ENCODE results near the gene STK25.

Gene STK25

DNA sequence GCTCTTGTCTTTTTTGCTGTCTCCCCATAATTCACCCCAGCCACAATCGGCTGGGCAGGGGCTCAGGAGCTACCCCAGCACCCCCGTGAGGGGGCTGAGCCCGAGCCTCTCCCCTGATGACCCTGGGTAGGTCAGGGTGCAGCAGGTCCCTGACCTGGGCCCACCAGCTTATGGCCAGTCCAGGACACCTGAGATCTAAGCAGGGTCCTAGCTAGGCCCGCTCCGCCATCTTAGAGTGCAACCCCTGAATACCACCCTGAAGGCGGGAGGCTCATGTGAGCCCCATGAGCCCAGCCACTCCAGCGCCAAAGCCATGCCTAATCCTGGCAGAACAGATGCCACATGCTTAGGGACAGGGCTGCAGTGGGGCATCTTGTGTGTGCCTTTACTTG lies 16.2 kb downstream of the STK25 start:
- DNase-seq, result no peak

DNA sequence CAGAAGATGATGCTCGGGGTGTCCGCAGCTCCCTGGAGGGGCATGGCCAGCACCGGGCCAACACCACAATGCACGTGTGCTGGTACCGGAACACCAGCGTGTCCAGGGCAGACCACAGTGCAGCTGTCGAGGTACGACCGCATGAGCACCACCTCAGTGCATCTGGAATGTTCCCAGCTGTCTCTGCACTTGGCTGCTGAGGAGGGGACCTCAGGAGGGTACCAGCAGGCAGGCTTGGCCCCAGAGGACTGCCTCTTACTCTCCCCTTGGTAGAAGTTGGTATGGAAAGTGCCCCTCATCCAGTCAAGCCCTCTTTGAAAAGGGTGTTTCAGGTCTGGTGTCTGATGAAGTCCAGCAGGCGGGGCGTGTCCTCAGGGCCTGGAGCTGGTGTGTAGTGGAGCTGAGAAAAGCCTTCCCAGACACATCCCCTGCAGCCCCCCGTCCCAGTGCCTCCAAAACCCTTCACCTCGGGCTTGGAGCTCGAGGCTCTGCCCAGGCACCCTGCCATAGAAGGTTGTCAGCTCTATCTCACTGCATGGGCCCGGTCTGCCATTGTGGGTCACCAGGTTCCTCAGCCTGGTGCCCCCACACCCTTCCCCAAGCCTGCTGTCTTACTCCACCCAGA lies 16.7 kb downstream of the STK25 start:
- DNase-seq, result no peak

- DNase-seq, result no peak
These were observed 17.4 kb downstream of the STK25 start for GRCh38 chr2:241490825-241491506.

DNA sequence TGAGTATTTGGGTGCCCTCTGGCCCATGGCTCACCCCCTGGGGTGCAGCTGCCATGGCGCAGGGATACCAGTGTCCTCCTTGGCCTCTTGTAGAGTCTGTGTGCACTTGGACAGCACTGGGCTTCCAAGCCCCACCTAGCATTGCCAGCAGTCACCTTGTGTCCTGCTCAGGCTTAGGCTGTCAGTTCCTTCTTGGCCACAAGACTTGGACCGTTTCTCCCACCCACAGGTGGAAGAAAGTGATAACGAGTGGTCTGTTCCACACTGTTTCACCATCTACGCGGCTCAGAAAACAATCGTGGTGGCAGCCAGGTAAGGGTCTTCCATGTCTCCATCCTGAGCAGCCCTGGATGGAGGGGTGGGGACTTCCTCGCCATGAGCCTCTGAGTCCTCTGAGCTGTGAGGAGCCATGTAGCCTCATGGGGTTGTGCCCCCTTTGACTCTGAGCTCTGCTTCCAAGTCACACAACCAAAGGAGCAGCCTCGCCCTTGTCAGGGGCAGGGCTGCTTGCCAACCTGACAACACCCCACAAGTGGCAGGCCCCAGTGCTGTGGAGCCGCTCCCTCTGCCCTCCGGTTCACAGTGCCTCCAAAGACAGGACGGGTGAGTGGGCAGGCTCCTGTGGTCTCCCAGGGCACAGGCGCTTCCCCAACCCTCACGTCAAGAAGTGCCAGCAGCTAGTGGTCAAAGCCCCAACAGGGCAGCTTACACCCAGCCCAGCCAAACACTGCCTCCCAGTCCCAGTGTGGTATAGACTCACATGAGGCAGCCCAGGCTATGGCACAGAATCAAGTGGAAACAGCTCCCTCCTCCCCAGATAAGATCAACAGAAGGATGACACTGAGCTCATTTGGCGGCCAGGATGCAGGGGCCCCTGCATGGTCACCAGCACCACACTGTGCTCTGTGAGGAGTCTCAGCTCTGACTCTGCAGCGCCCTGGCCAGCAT lies 18.4 kb downstream of the STK25 start:
- DNase-seq, result no peak

- DNase-seq, result no peak
These were observed 19.3 kb downstream of the STK25 start for GRCh38 chr2:241489088-241489487.

DNA sequence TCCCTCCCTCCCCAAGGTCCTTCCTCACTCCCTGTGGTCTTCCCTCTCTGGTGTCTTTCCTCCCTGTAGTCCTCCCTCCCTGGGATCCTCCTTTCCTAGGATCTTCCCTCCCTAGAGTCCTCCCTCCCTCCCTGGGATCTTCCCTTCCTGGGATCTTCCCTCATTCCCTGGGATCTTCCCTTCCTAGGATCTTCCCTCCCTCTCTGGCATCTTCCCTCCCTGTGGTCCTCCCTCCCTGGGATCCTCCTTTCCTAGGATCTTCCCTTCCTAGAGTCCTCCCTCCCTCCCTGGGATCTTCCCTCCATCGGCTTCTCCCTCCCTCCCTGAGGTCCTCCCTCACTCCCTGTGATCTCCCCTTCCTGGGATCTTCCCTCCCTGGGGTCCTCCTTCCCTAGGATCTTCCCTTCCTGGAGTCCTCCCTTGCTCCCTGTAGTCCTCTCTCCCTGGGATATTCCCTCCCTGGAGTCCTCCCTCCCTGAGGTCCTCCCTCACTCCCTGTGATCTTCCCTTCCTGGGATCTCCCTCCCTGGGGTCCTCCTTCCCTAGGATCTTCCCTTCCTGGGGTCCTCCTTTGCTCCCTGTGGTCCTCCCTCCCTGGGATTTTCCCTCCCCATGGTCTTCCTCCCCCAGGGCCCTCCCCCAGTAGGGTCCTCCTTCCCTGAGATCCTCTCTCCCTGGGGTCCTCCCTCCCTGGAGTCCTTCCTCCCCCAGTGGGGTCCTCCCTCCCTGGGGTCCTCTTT lies 23.0 kb downstream of the STK25 start:
- DNase-seq, result no peak

GRCh38 chr2:241483305-241483704 lies 25.1 kb downstream of the STK25 start:
- no peak for DNase-seq

DNA sequence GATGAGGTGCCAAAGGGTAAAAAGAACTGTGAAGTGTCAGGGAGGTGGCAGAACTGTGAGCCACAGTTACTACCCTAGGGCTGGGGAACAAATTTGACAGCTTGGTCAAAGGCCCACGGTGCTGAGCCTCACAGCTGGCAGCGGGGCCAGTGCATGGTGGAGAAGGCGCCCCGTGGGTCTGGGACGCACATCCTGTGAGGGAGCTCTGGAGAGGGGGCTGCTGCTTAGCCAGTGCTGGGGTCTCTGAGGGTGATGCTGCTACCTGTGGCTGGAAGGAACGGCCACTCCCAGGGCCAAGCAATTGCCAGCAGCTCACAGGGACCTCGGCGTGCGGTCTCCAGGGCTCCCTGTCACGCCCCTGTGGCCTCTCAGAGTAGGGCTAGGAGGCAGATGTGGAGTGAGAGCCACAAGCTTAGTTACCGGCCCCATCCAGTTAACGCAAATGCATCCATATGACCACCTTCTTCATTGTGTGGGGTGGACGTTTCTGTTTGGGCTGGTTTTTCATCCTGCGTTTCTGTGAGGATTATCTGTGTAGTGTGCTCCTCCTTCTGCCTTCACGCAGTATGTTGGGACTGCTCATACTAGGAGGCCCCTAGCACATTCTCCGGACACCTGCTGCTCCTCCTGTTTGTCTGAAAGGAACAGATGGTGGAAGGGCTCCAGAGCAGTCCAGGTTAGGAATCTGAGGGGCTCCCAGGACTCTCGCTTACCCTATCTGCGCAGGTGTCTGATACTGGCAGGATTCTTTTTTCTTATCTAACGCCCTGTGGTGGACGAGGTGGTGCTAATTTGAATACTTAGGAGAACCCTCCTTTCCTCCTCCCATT lies 26.0 kb downstream of the STK25 start:
- no peak for DNase-seq

DNA sequence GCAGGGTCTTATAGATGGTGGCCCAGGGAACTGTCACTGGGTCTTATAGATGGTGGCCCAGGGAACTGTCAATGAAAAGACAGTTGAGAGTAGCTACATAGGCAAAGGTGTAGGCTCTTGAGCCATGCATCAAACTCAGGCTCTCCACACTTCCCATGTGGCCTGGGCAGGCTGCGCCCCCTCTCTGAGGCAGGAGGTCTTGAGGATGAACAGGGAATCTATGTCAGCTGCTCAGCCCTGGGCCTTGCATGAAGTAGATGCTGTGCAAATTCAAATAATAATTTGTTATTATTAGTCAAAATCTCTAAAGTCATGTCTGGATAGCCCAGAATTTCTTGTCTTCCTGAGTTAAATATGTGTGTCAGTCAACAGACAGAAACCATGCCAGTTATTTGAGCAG lies 26.7 kb downstream of the STK25 start:
- no peak for DNase-seq

DNA sequence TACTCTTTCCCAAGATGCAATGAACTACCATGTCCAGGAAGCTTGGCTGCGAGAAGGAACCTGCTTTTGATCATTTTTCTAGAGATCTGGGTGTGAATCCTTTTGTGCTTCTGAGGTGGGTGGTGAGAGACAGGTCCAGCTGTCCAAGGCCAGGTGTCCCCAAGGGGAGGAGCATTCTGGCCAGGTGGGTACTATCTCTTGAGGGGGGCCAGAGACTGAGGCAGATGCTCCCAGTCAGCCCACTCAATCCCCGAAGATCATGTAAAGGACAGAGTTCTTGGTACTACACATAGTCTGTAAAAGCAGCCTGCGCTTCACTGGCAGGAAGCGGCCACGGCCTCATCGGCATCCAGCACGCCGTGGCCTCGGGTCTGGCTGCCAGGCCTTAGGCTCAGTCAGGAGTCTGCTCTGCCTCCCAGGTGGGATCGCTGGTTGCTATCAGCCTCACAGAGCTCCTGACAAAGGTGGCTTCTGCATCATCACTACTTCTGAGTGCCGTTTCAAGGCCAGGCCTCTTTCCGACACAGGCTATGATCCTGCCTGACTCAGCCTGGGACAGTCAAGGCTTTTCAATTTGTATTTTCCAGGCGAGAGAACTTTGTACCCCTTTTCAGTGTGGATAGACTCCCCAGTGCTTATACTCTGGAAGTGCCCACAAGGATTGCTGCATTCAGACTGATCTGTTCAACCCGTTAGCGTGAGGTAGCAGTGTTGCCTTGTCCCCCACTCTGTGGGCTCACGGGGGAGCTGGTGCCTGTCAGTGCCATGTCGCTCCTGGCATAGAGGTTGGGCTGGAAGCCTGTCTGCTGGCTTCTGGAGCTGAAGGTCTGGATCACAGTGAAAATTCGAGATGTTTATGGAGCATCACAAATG lies 29.1 kb downstream of the STK25 start:
- no peak for DNase-seq

- no peak for DNase-seq
These were observed 30.2 kb downstream of the STK25 start for GRCh38 chr2:241478166-241478565.

DNA sequence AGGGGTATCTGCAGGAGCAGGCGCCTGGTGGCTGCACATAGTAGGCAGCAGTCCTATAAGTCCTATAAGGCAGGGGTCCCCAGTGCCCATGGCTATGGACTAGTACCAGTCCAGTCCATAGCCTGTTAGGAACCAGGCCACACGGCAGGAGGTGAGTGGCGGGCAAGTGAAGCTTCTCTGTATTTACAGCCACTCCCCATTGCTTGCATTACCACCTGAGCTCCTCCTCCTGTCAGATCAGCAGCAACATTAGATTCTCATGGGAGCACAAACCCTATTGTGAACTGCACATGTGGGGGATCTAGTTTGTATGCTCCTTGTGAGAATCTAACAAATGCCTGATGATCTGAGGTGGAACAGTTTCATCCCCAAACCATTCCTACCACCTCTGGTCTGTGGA lies 33.1 kb downstream of the STK25 start:
- DNase-seq, result no peak

DNA sequence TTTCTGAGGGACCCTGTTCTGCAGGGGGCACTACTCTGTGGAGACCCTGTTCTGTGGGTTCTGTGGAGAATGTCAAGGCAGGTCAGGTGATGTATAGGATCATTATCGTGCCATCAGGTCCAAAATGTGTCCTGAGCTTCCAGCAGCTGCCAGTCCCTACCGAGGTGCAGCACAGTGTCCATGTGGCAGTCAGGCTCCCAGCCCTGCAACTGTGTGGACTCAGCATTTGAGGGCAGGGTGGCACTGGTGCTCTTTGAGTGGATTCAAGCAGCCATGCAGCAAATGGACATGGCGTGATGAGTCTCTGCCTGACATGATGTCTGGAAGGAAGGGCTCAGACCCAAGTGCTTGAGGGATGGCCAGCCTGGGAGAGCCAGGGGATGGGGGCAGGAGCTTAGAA lies 35.0 kb downstream of the STK25 start:
- DNase-seq, result no peak

DNA sequence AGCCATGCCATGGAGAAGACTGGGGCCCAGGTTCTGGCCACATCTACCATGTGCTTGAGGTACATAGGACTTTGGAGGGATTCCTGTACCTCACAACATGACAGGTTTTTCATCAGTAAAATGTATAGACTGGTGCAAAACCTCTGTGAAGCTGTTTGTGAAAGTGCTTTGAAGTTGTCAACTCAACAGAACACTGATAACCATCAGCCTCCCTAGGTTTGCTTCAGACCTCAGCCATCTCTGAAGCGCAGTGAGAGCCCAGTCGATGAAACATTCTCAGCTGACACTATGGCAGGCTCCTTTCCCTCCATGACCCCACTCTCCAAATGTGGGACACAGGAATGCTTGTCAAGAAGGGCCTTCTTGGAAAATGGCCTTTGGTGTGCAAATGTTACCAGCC lies 38.6 kb downstream of the STK25 start:
- DNase-seq, result no peak

DNA sequence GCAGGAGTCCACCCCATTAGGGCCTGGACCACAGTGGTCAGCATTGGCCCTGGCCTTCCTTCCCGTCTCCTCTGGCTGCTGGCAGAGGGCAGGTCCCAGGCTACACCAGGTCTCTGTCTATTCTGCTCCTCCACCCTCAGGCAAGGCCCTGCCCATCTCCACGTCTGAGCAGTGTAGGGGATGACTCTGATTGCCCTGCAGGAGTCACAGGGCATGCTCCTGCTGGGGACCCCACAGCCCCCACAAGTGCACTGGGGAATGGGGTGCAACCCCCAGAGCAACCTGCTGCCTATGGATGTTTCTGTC lies 40.0 kb downstream of the STK25 start:
- DNase-seq, result no peak

DNA sequence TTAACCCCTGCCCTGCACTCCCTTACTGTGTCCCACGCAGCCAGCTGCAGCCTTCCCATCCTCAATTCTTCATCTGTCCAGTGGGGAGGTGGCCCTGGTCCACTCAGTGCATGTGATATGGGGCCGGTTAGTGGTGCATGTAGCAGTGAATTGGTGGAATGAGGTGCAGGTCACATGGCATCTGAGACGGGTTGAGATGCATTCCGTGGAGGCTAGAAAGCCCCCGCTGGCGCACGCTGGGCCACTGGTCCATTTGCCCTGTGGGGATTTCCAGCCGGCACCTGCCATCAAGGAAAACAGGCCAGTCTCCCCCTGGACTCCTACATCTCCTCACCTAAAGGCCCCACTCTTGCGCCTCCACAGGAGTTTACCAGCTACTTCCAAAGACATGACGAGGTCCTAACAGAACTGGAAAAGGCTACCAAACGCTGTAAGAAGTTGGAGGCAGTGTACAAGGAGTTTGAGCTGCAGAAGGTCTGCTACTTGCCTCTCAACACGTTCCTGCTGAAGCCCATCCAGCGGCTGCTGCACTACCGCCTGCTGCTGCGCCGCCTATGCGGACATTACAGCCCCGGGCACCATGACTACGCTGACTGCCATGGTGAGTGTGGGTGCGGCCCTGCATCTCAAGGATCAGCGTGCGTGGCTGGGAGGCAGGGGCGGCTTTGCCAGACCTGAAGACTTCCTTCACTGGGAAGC lies 40.5 kb downstream of the STK25 start:
- no peak for DNase-seq

DNA sequence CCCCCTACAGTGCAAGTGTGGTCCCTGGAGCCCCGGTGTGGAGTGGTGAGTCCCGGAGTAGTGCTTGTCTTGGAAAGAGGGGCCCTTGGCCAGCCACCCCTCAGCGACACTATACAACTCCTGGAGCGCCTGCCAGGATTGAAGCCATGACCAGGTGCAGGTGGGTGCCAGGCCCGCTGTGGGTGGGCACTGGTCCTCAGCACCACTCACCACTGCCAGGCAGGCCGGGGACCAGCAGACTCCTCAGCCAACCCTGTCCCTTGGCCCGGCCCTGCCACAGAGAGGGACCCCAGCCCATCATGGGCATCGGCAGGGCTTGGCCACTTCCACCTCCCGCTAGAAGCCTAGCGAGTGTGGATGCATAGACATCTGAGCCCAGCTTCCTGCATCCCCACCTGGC lies 42.2 kb downstream of the STK25 start:
- DNase-seq, result no peak

DNA sequence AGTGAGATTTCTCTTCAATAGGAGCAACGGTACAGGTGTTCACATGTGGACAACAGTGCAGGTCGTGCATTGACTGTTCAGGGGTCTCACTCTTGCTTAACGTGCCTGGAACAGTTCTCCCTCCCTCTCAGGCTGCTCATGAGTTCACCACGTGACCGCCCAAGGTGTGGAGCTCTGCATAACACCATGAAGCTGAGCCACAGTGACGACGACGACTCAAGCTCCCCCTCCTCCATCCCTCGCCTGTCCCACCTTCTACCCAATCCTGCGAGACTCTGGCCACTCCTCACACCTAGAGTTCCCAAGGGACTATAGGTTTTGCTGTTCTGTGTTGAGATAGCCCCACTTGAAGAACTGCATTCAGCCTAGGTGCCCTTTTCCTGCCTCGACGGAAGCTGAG lies 42.8 kb downstream of the STK25 start:
- no peak for DNase-seq

DNA sequence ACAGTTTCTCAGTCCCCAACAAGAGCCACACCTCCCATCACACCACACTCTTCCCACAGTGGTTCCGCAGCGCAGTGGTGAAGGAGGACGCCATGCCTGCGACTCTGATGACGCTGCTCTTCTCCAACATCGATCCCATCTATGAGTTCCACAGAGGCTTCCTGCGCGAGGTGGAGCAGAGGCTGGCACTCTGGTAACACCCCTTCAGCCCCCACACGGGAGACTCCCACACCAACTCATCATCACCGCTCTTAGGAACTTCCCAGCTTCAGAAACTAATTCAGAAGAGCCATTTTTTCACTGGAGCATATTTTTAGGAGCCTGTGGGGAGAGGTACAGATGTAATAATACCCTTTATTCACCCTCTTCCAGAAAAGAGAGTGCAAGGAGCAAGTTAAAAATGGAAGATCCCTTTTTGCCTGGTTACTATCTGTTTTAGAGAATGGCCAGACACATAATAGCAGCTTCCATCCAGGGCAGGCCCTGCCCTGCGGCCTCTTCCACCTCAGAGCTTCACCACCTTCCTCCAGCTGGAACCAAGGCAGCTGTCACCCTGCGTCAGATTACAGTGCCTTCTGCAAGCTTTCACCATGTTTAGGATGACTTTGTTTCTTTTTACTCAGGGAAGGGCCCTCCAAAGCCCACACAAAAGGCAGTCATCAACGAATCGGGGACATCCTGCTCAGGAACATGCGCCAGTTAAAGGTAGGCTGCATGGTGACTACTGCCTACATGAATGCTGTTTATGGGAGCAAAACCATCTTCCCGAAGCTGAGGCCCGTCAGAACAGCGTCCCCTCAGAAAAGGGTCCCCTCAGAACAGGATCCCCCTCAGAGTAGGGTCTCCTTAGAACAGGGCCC lies 44.9 kb downstream of the STK25 start:
- no peak for DNase-seq

Measured in NCI-H2171 (cell line).